IMR-90 (cell line): Measurements from ENCODE around the gene MARCKS. TPM values are rescaled to one million over a fixed set of nuclear protein-coding genes. Genes with fewer than 3 reads are reported as not detected.
A peak's percentile ranks its signal among the peaks of the same experiment; 100 is the strongest.

Experiments
- ATAC-seq: fragments of 200-7000 bp; cut with Tn5 transposase; 2 replicates; pipeline ENCODE4 v1.9.1; 2020; ENCODE audit warnings: low read depth, mild to moderate bottlenecking, moderate library complexity
- Bru-seq: library from RNA; stranded (reverse); fragments of 400-500 nt; gene quantifications from one replicate; lab custom pipeline; 2021; lab: Mats Ljungman, UMichigan
- BruChase-seq, 2 experiments: library from RNA; stranded (reverse); fragments of 400-500 nt; gene quantifications; one replicate each; lab custom pipeline; 2021; lab: Mats Ljungman, UMichigan
- BruUV-seq: library from RNA; stranded (reverse); fragments of 400-500 nt; replicated peaks from 2 replicates; lab custom pipeline; 2021; lab: Mats Ljungman, UMichigan
- CTCF ChIA-PET: fragments of 300-600 bp; formaldehyde crosslinking; extraction: SDS; loops from one replicate; lab custom pipeline; 2021; ENCODE audit warnings: antibody characterized with exemption; lab: Yijun Ruan, JAX
- POLR2A ChIA-PET: fragments of 300-600 bp; sonication (Branson Sonifier 250); formaldehyde crosslinking; loops from one replicate; lab custom pipeline; 2022; ENCODE audit warnings: antibody characterized with exemption; ENCODE audit not compliant: unreplicated experiment; lab: Charles Lee
- DNase-seq: peaks from one replicate; pipeline ENCODE4 v3.0.0; 2013
- H2AFZ ChIP-seq: replicated peaks from 2 replicates; pipeline ENCODE3; 2013; ENCODE audit warnings: low read length, mild to moderate bottlenecking; ENCODE audit not compliant: poor library complexity
- H2AK5ac ChIP-seq: 2 replicates; pipeline ENCODE4 v1.6.1; 2013; ENCODE audit warnings: low read depth, low read length, inconsistent platforms
- H2AK9ac ChIP-seq: replicated peaks from 2 replicates; pipeline ENCODE3; 2013; ENCODE audit warnings: mild to moderate bottlenecking, low read depth, low read length, moderate library complexity; ENCODE audit not compliant: poor library complexity
- H2BK120ac ChIP-seq: 2 replicates; pipeline ENCODE4 v1.6.1; 2013; ENCODE audit warnings: low read depth, low read length, inconsistent platforms
- H2BK15ac ChIP-seq: 3 replicates; pipeline ENCODE4 v1.6.1; 2013; ENCODE audit warnings: low read depth, low read length, inconsistent platforms
- H2BK20ac ChIP-seq: 2 replicates; pipeline ENCODE4 v1.6.1; 2013; ENCODE audit warnings: low read depth, mild to moderate bottlenecking, inconsistent platforms, low read length, moderate library complexity
- H2BK5ac ChIP-seq: 2 replicates; pipeline ENCODE4 v1.6.1; 2013; ENCODE audit warnings: mild to moderate bottlenecking, low read depth, low read length, inconsistent platforms; ENCODE audit not compliant: poor library complexity, severe bottlenecking
- H3K14ac ChIP-seq: replicated peaks from 2 replicates; pipeline ENCODE4 v1.6.1; 2013; ENCODE audit warnings: low read depth, low read length, inconsistent platforms
- H3K18ac ChIP-seq: 2 replicates; pipeline ENCODE4 v1.6.1; 2013; ENCODE audit warnings: low read depth, low read length, control low read depth
- H3K23ac ChIP-seq: 2 replicates; pipeline ENCODE4 v1.6.1; 2013; ENCODE audit warnings: low read depth, low read length, inconsistent platforms
- H3K27ac ChIP-seq: 2 replicates; pipeline ENCODE4 v1.5.1; 2013; ENCODE audit warnings: mild to moderate bottlenecking, control low read depth, low read length; ENCODE audit not compliant: insufficient read depth
- H3K27me3 ChIP-seq: 2 replicates; pipeline ENCODE4 v1.6.1; 2013; ENCODE audit warnings: low read length; ENCODE audit not compliant: control insufficient read depth, insufficient read depth
- H3K36me3 ChIP-seq: 2 replicates; pipeline ENCODE4 v1.6.1; 2013; ENCODE audit warnings: low read length, mixed read lengths; ENCODE audit not compliant: control insufficient read depth, insufficient read depth
- H3K4ac ChIP-seq: 2 replicates; pipeline ENCODE4 v1.6.1; 2013; ENCODE audit warnings: low read depth, low read length, inconsistent platforms
- H3K4me1 ChIP-seq: 2 replicates; pipeline ENCODE4 v1.6.1; 2013; ENCODE audit warnings: low read length, mixed read lengths; ENCODE audit not compliant: control insufficient read depth, insufficient read depth
- H3K4me2 ChIP-seq: 2 replicates; pipeline ENCODE4 v1.6.1; 2013; ENCODE audit warnings: low read depth, mild to moderate bottlenecking, control low read depth, low read length, moderate library complexity
- H3K4me3 ChIP-seq: 2 replicates; pipeline ENCODE4 v1.5.1; 2013; ENCODE audit warnings: low read depth, mild to moderate bottlenecking, control low read depth, low read length, moderate library complexity; ENCODE audit not compliant: insufficient read depth
- H3K56ac ChIP-seq: 2 replicates; pipeline ENCODE4 v1.6.1; 2013; ENCODE audit warnings: low read length, inconsistent platforms; ENCODE audit not compliant: insufficient read depth; ENCODE audit errors: extremely low read depth
- H3K79me1 ChIP-seq, 2 experiments: 2 replicates each; pipeline ENCODE4 v1.6.1; 2013; ENCODE audit warnings: low read length in 2 of 2, inconsistent platforms in 1 of 2, low read depth in 1 of 2
- H3K9ac ChIP-seq: 2 replicates; pipeline ENCODE4 v1.6.1; 2013; ENCODE audit warnings: low read depth, low read length, control low read depth
- H3K9me1 ChIP-seq: 2 replicates; pipeline ENCODE4 v1.6.1; 2013; ENCODE audit warnings: low read length, inconsistent platforms; ENCODE audit not compliant: insufficient read depth
- H3K9me3 ChIP-seq: 2 replicates; pipeline ENCODE4 v1.6.1; 2013; ENCODE audit warnings: low read length; ENCODE audit not compliant: control insufficient read depth, insufficient read depth
- H4K20me1 ChIP-seq: 2 replicates; pipeline ENCODE4 v1.6.1; 2013; ENCODE audit warnings: low read length, inconsistent platforms; ENCODE audit not compliant: insufficient read depth
- H4K5ac ChIP-seq: 2 replicates; pipeline ENCODE4 v1.6.1; 2013; ENCODE audit warnings: mild to moderate bottlenecking, low read depth, low read length, control low read depth
- H4K8ac ChIP-seq, 2 experiments: 2 replicates each; pipeline ENCODE4 v1.6.1; 2013; ENCODE audit warnings: low read depth in 2 of 2, low read length in 2 of 2, control low read depth in 1 of 2, inconsistent platforms in 1 of 2
- H4K91ac ChIP-seq: 2 replicates; pipeline ENCODE4 v1.6.1; 2013; ENCODE audit warnings: low read depth, low read length, inconsistent platforms; ENCODE audit not compliant: insufficient read depth
- BHLHE40 ChIP-seq: fragments of 150-350 bp; IDR thresholded peaks from 2 replicates; pipeline ENCODE4 v1.6.1; 2016; ENCODE audit warnings: mild to moderate bottlenecking, low read depth, low read length
- CEBPB ChIP-seq: IDR thresholded peaks from 2 replicates; pipeline ENCODE4 v1.6.1; 2012; ENCODE audit warnings: low read depth, low read length, improper control_type of control experiment
- CHD1 ChIP-seq: IDR thresholded peaks from 2 replicates; pipeline ENCODE4 v1.6.1; 2012; ENCODE audit warnings: low read depth, low read length, improper control_type of control experiment
- MAFK ChIP-seq: IDR thresholded peaks from 2 replicates; pipeline ENCODE4 v1.6.1; 2012; ENCODE audit warnings: low read depth, low read length, improper control_type of control experiment
- MAZ ChIP-seq: IDR thresholded peaks from 2 replicates; pipeline ENCODE4 v1.6.1; 2012; ENCODE audit warnings: low read depth, mild to moderate bottlenecking, low read length, improper control_type of control experiment, moderate library complexity, borderline replicate concordance
- MXI1 ChIP-seq: IDR thresholded peaks from 2 replicates; pipeline ENCODE4 v1.6.1; 2012; ENCODE audit warnings: low read depth, mild to moderate bottlenecking, low read length, moderate library complexity, borderline replicate concordance
- POLR2A ChIP-seq: IDR thresholded peaks from 2 replicates; pipeline ENCODE4 v1.6.1; 2012; ENCODE audit warnings: mild to moderate bottlenecking, low read depth, low read length
- RAD21 ChIP-seq: IDR thresholded peaks from 2 replicates; pipeline ENCODE4 v1.6.1; 2012; ENCODE audit warnings: low read length, improper control_type of control experiment
- RFX5 ChIP-seq: IDR thresholded peaks from 2 replicates; pipeline ENCODE4 v1.8.0; 2012; ENCODE audit warnings: low read depth, mild to moderate bottlenecking, low read length, moderate library complexity
- SMC3 ChIP-seq: fragments of 150-350 bp; IDR thresholded peaks from 2 replicates; pipeline ENCODE4 v1.6.1; 2016; ENCODE audit warnings: low read depth, mild to moderate bottlenecking, antibody characterized with exemption, low read length, moderate library complexity
- WGBS, 2 experiments: methylation state at CpG; one replicate each; pipeline versions ENCODE4 v1.1.5 to v1.1.7; 2013; ENCODE audit warnings: missing lambda C conversion rate in 2 of 2; ENCODE audit not compliant: insufficient read length in 1 of 2; ENCODE audit errors: extremely low coverage in 2 of 2; 5-methylcytosine and 5-hydroxymethylcytosine counted together
- dilution Hi-C: fragments of 300-500 bp; cut with HindIII; formaldehyde crosslinking; loops from one replicate; pipeline ENCODE4 v1.14.3; 2018; ENCODE audit warnings: low sequenced_read_pairs; ENCODE audit not compliant: unreplicated experiment
- in situ Hi-C: fragments of 300-500 bp; cut with MboI; formaldehyde crosslinking; loops from 3 replicates; pipeline ENCODE4 v1.14.3; 2019; ENCODE audit warnings: low sequenced_read_pairs, inconsistent platforms, mixed read lengths
- intact Hi-C: fragments of 100-400 bp; cut with micrococcal nuclease; formaldehyde crosslinking; loops from 2 replicates; pipeline ENCODE4 v1.10.0; 2022
- long read RNA-seq: library from polyadenylated mRNA; unstranded; transcript quantifications from one replicate; pipeline ENCODE4 v2.0.0, GENCODE V29; 2021; ENCODE audit not compliant: unreplicated experiment
- polyA plus RNA-seq, 3 experiments: library from polyadenylated mRNA; depleted of rRNA; stranded (reverse); fragments of >200 nt; gene quantifications; 2 replicates each; pipeline ENCODE4 v1.2.3, GENCODE V29; 2012; ENCODE audit warnings: low replicate concordance in 1 of 3
- total RNA-seq: library from RNA; depleted of rRNA; stranded (reverse); fragments of >200 nt; gene quantifications from 2 replicates; pipeline ENCODE4 v1.2.3, GENCODE V29; 2012; rRNA removed

Gene MARCKS
- 40.7 and 111 TPM in 2 replicates for total RNA-seq
- polyA plus RNA-seq (2012; rRNA removed): 34.5 and 46.8 TPM in 2 replicates
- 10.9 and 24.0 TPM in 2 replicates for polyA plus RNA-seq (2012; cell fraction: cytosol; rRNA removed)
- polyA plus RNA-seq (2012; cell fraction: nucleus; rRNA removed; ENCODE audit: low replicate concordance): 18.4 and 20.0 TPM in 2 replicates
- Bru-seq, nascent RNA: percentile 97 among the genes with signal in this experiment
- percentile 100 among the genes with signal in this experiment for BruChase-seq, experiment 1, labeled RNA remaining after a 6-hour chase
- percentile 100 among the genes with signal in this experiment for BruChase-seq, experiment 2, labeled RNA remaining after a 2-hour chase
- long read RNA-seq, full-length matches to known transcripts: 154 of 424 reads
- long read RNA-seq, partial matches to known transcripts: 256 of 424 reads
- long read RNA-seq, other reads (novel, unspliced or antisense): 14 of 424 reads

- intact Hi-C loops (loop anchor here (1.0 to 10.0 kb wide), 11 partner anchors 159 to 1520 kb away; no protein-coding TSS in a partner anchor), dilution Hi-C loops (no loop called here), in situ Hi-C loops (loop anchor here (10.0 kb wide), 1 partner anchor 442 kb away; no protein-coding TSS in a partner anchor)
- Histone ChIP-seq H4K5ac (peak within 1 kb of the TSS; percentile 95), H3K27me3 (no peaks in the 10 kb centered on the region), H3K27ac (peak within 1 kb of the TSS; percentile 96), H3K4me1 (no peaks in the 10 kb centered on the region), H2BK120ac (peak within 1 kb of the TSS; percentile 87), H4K91ac (peak within 1 kb of the TSS; percentile 98), H3K23ac (peak within 1 kb of the TSS; percentile 99), H3K36me3 (peaks cover 6% of the 10 kb centered on the region; the same call in 1 of the 2 replicates), H2AK5ac (peak within 1 kb of the TSS; percentile 95), H3K4me2 (peak within 1 kb of the TSS; percentile 75), H2BK20ac (peak within 1 kb of the TSS; percentile 65), H4K8ac (peak within 1 kb of the TSS; percentile 92 to 97), H2BK5ac (peak within 1 kb of the TSS; percentile 91), H3K4ac (peak within 1 kb of the TSS; percentile 98), H3K9me3 (no peaks in the 10 kb centered on the region), H3K9me1 (no peaks in the 10 kb centered on the region), H3K56ac (peak within 1 kb of the TSS; percentile 99), H3K79me1 (peaks cover 0 to 18% of the 10 kb centered on the region in 2 experiments; a peak in 2 of 4 replicates), H4K20me1 (peaks cover 10% of the 10 kb centered on the region), H3K14ac (peak within 1 kb of the TSS; percentile 98), H3K18ac (peak within 1 kb of the TSS; percentile 97), H2AFZ (peak within 1 kb of the TSS; percentile 82), H3K9ac (peak within 1 kb of the TSS; percentile 100), H2AK9ac (peak within 1 kb of the TSS; percentile 97), H3K4me3 (peak within 1 kb of the TSS; percentile 95), H2BK15ac (peak within 1 kb of the TSS; percentile 78; the same call in 2 of the 3 replicates)
- BruUV-seq: no TSS peak
- 1% methylated on average over 19 of the region's 49 CpGs; no CpG with 5 or more reads in 1 of the 2 experiments for WGBS, 2 experiments
- POLR2A ChIA-PET: no interaction called here
- ATAC-seq: peak; percentile 64
- DNase-seq: peak; percentile 92
- CTCF ChIA-PET: no interaction called here
- TF ChIP-seq POLR2A (peak; percentile 82), BHLHE40 (no peak), SMC3 (peak; percentile 22; the same call in 1 of the 2 replicates), MAZ (peak; percentile 65; the same call in 1 of the 2 replicates), RAD21 (peak; percentile 43), MXI1 (no peak; the same call in 1 of the 2 replicates), MAFK (no peak), CEBPB (0 out of 2 replicates have a peak, but pooled peaks have one; percentile 13), CHD1 (peak; percentile 53; the same call in 1 of the 2 replicates), RFX5 (no peak)
Measured at GRCh38 chr6:113856625-113857555, at the start of gene MARCKS. MARCKS (plus strand) TSS chr6:113857345; CDS start chr6:113857746, 401 bp downstream.
